GM13976 (cell line): ENCODE measurements around the gene ANGPT4.

Source experiments
- DNase-seq: peaks from one replicate; pipeline ENCODE4 v3.0.0; 2012; ENCODE audit warnings: low spot score
- CTCF ChIP-seq: IDR thresholded peaks from 2 replicates; pipeline ENCODE4 v1.5.1; 2012; ENCODE audit warnings: borderline replicate concordance, mild to moderate bottlenecking; ENCODE audit not compliant: insufficient read depth; ENCODE audit errors: extremely low read depth, missing control alignments, control extremely low read depth
- in situ Hi-C: fragments of 300-500 bp; cut with MboI; formaldehyde crosslinking; loops from one replicate; pipeline ENCODE4 v1.12.0; 2022; ENCODE audit warnings: low sequenced_read_pairs, mixed read lengths, inconsistent platforms; ENCODE audit not compliant: unreplicated experiment

The ANGPT4 gene

GRCh38 chr20:917416-917815 is 1.3 kb upstream of the ANGPT4 start:
- in situ Hi-C loops, result no loop called here
- DNase-seq, result no peak

GRCh38 chr20:916825-917224 is 691 bp upstream of the ANGPT4 start:
- in situ Hi-C loops, result no loop called here
- no peak for DNase-seq
- TF ChIP-seq CTCF, result no peak

More at GRCh38 chr20:917416-917815, 1.3 kb upstream of the ANGPT4 start:
- TF ChIP-seq CTCF, result no peak

GRCh38 chr20:914727-915498 is 1.2 kb downstream of the ANGPT4 start:
- DNase-seq, result no peak
- in situ Hi-C loops, result no loop called here
- TF ChIP-seq CTCF, result no peak

- TF ChIP-seq CTCF, result no peak
- in situ Hi-C loops, result no loop called here
- DNase-seq, result no peak
Measured at GRCh38 chr20:913306-913849, 2.8 kb downstream of the ANGPT4 start.

- DNase-seq, result no peak
- TF ChIP-seq CTCF, result no peak
- in situ Hi-C loops, result no loop called here
Measured at GRCh38 chr20:911882-912600, 4.1 kb downstream of the ANGPT4 start.

GRCh38 chr20:910870-911770 is 5.0 kb downstream of the ANGPT4 start:
- TF ChIP-seq CTCF, result no peak
- in situ Hi-C loops, result no loop called here
- DNase-seq, result no peak
